ENCODE results near the gene TC2N. TPM values are rescaled to one million over a fixed set of nuclear protein-coding genes. Genes with fewer than 3 reads are reported as not detected.

The TC2N gene
- total and polyA plus RNA-seq, 2 of the 4 experiments (the other 2 are of a cell fraction): 0.03 to 0.18 TPM

Other genes with a start within 250 kb of the TC2N start
- not detected in 2 replicates for gene CATSPERB, start 135.4 kb downstream of the TC2N start, total RNA-seq (2012; rRNA removed)
- gene CATSPERB, start 135.4 kb downstream of the TC2N start, polyA plus RNA-seq (2012; rRNA removed): not detected in 2 replicates
- 9.7 and 10.6 TPM in 2 replicates for gene FBLN5, start 80.2 kb upstream of the TC2N start, total RNA-seq (2012; rRNA removed)
- gene FBLN5, start 80.2 kb upstream of the TC2N start, polyA plus RNA-seq (2012; rRNA removed): 68.1 and 76.4 TPM in 2 replicates
- 53.0 and 83.5 TPM in 2 replicates for gene TRIP11, start 172.5 kb upstream of the TC2N start, total RNA-seq (2012; rRNA removed)
- gene TRIP11, start 172.5 kb upstream of the TC2N start, polyA plus RNA-seq (2012; rRNA removed): 6.8 and 7.5 TPM in 2 replicates
- gene ATXN3, start 239.0 kb upstream of the TC2N start, total RNA-seq (2012; rRNA removed): 9.0 and 38.3 TPM in 2 replicates
- gene ATXN3, start 239.0 kb upstream of the TC2N start, polyA plus RNA-seq (2012; rRNA removed): 12.0 and 13.9 TPM in 2 replicates